NCI-H460 (cell line): ENCODE results near the gene THRB. TPM values are rescaled to one million over a fixed set of nuclear protein-coding genes. Genes with fewer than 3 reads are reported as not detected.

Experiments
- DNase-seq: peaks from one replicate; pipeline ENCODE4 v3.0.0-alpha.2; 2016; ENCODE audit warnings: low read depth; ENCODE audit errors: extremely low read depth
- total RNA-seq: library from RNA; depleted of rRNA; stranded (reverse); fragments of >200 nt; shearing (Covaris generic); gene quantifications from 2 replicates; pipeline ENCODE4 v1.2.3, GENCODE V29; 2014

Gene THRB
- total RNA-seq, 1 experiment from 2014 or later, result 1.7 TPM

GRCh38 chr3:24288496-24289236, 206.0 kb downstream of the THRB start:
- DNase-seq, result no peak

DNA sequence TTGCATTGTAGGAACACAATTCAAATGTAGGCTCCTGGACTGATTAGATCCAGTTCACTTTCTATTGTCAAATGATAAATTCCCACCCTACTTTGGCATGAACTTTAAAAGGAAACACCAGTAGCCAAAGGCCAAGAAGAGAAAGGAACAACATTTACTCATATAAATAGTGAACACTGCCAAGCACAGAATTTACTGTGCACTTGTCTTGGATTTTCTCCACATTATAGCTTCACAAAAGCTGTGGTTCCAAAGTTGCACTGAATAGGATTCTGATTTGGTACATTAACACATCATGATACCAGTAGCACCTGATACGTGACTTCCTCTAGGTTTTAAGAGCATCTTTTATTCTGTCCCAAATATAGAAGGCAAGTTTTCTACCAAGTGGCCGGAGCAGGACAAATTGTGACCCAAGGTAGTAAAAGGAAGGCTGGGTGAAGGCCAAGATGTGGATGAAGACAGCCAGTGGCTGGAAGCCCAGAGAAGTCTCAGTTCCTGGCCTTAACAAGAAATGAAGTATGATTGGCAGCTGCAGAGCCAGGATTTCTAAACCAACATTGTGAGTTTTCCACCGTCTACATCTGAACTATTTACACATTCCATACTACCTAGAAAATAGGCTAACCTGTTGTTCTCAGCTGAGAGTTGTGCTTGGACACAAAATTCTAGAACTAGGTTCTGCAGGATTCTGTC, 206.7 kb downstream of the THRB start:
- no peak for DNase-seq

GRCh38 chr3:24286405-24286804, 208.2 kb downstream of the THRB start:
- no peak for DNase-seq

DNA sequence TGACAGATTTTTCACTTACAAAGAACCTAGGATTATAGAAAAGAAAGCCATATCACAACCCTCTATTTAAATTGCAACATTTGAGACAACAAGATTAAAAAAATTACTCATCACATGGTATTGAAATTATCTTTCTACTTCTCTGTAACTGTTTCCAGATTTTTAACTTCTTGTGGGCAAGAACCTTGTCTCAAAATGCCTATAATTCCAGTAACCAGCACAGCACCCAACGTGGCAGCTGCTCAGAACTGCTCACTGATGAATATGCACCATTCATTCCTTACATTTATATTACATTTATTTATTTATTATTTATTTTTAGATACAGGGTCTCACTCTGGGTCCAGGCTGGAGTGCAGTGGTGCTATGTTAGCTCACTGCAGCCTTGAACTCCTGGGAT, 216.1 kb downstream of the THRB start:
- DNase-seq, result no peak

GRCh38 chr3:24273491-24273890, 221.2 kb downstream of the THRB start:
- no peak for DNase-seq

GRCh38 chr3:24272875-24273274, 221.8 kb downstream of the THRB start:
- DNase-seq, result no peak

DNA sequence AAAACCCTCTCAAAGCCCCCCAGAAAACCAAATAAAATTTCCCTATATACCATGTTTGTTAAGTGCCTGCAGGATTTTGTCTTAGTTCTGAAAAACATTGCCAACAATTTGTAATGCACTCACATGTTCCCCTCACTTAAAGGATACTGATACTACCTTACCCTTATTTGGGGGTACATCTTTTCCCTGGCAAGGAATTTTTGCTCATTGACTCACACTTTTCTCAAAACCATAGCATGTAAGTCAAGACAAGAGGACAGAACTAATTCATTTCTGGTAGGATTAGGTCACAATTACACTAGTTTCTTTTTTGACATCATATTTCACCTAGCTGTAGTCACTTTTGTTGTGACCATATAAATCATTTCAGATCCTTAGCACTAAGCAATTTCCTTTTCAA, 222.2 kb downstream of the THRB start:
- DNase-seq, result no peak

DNA sequence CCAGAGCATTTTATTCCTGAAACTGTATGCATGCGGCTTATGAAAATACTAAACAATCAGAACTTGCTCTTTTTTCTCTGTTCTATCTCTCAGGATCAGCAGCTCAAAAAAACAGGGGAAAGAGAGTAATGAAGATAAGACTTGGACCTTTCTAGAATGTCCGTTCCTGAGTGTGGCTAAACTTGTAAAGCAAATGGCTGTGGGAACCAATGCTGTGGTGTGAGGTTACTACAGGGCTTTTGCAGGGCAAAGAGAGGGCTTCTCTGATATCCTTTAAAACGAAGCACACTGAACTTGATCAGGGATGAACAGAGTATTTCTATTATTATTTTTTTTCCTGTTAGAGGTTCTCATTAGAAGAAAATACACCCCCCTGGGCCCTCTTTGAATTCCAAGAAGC, 223.4 kb downstream of the THRB start:
- no peak for DNase-seq

DNA sequence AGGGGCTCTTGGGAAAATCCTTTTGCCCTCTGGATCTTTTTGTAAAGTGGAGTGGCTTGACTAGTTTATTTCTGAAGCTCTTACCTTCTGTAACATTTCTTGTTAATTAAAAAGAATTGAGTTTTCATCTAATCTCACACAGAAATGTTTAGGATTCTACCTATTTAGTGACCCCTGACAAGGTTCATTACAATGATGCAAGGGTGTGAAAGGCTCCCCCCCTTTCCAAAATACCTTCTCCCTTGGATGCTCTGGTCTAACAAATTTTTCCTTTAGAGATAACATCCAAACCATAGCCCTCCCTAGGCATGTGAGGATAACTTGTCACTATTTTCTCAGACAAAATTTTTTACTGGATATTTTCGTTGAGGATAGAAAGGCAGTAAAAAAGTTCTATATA, 223.9 kb downstream of the THRB start:
- DNase-seq, result no peak

DNA sequence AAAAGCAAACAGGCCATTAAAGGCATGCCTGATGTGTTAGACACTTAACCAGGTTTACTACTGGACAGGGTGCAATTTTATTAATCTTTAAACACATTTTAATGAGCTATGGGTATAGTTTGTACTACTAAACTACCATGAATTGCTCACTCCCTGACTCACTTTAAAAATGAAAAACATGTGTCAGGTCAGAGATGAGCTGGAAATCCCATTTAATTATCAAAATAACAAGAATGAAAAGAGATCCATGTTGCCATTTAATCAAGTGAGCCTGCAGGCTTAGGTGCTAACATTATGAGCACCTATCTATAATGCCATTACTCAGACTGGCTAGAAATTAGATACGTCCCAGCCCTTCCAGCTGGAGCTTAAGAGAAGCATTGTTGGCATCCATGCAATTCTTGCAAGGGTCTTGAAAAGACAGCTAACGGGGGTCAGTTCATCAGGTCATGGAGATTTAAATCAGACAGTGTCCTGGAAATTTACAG, 224.4 kb downstream of the THRB start:
- no peak for DNase-seq

- peak; percentile 45 for DNase-seq
These were observed 229.9 kb downstream of the THRB start for GRCh38 chr3:24264748-24265158.

GRCh38 chr3:24264011-24264410, 230.6 kb downstream of the THRB start:
- DNase-seq, result no peak

DNA sequence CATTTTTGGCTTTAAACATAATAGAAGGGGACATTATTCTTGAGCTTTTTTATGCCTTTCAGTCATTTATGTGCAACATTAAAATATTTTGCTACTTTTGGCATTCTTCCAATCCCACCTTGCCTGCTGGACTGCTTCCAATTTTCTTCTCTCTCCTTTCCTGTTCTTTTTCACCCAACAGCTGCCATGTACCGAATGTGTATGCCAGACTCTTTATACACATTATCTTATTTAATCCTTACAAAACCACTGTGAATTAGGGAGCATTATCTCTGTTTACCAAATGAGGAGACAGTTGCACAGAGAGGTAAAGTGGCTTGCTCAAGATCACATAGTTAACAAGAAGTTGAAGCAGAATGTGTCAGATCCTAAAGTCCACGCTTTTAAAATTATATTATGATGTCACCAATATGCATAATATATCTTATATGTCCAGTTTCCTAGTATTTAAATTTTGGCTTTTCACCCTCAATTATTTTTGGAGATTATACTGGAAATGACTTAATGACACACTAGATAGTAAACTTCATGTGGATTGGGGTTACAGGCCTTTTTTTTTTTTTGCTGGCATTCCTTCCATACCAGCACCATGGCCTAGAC, 231.5 kb downstream of the THRB start:
- no peak for DNase-seq

DNA sequence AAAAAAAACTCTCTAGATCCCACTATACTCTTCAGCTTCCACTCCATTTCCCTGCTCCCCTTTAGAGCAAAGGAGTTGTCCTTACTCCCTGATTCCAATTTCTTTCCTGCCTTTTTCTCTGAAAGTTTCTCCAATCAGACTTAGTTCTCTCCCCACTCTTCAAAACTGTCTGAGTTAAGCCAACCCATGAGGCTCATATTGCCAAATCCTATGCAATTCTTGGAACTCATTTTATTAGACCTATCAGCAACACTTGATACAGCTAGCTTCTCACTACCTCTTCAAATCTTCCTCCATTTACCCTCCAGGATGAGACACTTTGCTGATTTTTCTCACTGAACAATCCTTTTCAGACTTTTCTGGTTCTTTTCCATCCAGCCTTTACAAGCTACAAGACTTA, 233.1 kb downstream of the THRB start:
- no peak for DNase-seq

DNA sequence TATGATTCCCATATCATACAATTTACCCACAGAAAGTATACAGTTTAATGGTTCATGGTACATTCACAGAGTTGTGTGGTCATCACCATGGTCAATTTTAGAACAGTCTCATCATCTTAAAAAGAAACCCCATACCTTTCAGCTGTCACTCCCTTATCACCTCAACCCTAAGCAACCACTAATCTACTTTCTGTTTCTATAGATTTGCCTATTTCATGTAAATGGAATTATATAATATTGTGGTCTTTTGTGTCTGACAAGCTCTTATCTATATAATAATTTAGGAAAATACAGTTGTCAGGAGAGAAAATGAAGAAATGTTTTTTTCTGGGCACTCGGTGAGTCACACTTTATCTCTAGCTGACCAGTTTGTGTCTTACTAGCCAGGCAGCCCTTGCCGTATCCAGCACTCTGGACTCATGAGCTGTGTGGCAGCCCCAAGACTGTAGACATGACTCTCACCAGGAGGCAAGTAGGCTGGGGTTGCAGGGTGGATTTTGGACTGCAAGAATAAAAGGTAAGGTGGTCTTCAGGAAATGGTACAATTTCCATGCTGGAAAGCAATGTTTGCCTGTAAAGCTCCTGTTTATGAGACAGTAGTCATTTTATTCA, 234.6 kb downstream of the THRB start:
- DNase-seq, result no peak

DNA sequence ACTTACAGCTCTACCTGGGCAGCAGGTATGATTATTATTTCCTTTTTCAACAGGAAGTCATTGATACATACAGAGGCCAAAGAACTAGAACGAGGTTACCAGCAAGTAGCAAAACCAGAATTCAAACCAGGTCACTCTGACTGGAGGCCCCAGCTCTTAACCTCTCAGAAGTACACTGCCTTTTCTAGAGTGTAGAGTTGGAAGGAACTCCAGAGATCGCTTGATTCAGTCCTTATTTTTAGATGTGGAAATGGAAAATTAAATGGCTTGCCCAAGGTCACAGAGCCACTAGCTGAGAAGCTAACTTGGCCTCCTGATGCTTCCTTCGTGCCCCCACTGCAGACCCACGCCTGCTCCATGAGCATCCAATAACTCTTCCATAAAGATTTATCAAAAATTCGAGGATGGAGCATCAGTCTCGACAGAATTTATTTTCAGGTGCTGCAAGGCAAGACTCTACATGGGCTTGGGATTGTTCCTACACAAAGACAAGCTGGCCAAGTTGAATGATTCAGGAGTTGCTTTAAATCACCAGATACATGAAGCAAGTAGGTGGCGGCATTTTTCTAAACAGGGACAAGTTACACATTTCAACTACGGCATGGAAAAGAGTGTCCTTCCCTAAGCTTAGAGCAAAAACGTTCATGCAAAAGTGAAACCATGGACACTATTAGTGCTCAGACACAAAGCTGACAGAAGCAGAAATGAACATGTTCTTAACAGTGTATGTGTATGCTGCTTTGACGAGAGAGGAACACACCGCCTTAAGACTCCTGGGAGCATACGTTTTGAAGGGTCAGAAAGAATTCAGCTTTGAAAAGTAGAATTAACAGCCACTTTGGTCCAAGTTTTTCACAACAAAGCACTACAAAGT, 235.7 kb downstream of the THRB start:
- DNase-seq, result no peak

DNA sequence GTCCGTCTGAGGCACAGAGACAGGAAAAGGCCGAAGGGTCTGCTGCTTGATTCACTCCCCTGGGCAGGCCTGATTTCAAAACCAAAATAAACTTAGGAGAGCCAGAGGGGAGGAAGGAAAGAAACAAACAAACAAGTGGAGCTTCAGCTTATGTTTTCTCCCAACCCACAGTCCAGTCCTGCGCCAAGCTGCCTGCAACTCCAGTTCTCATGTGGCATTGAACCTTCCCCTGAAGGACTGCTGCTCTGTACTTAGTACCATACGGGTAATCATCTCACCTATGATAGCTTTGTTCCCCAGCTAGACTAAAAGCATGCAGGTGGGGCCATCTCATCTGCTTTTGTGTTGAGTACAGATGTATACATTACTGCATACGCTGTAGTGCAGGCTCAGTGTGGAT, 236.4 kb downstream of the THRB start:
- no peak for DNase-seq

DNA sequence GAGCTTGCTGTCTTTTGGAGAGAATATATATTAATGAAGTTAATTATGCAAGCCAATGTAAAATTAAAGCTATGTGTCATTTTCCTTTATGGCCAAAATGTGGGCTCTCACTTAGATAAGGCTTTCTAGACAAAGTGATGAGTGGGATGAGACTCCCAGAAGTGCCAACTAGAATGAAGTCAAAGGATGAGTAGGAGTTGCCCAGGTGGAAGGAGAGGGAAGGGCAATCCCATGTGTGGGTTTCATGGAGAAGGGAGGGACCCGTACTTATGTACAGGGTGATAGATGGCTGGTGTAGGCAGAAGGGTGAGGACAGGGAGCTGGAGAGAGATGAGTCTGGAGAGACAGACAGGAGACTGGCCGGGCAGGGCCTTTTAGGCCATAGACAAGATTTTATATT, 239.2 kb downstream of the THRB start:
- DNase-seq, result no peak

DNA sequence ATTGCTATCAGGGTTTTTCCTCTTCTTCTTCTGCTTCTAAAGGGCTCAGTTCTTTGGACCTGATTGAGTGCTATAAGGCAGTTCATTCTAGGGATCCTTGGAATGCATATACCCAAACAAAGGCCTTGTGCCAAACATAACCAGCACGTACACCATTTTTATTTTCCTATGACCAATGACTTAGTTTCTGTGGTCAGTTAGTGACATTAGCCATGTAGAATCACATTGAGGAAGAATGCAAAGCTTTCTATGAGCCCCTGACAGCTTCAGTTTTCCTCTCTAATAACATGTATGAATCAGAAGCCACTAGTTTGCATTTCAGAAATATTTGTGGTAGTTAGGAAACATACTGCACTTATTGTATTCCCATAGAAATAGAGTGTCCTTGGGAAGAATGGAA, 240.0 kb downstream of the THRB start:
- no peak for DNase-seq

GRCh38 chr3:24253336-24253735, 241.3 kb downstream of the THRB start:
- no peak for DNase-seq
